Urinary bladder (tissue), 4 donors: ENCODE results near the gene ZNF358. TPM values are rescaled to one million over a fixed set of nuclear protein-coding genes. Genes with fewer than 3 reads are reported as not detected.
"Not testable (repeated sequence)": the region's sequence is repeated elsewhere in the genome, so short reads cannot be mapped to it uniquely, and the experiment has no call there.

ENCODE experiments used
- DNase-seq: peaks from one replicate; pipeline ENCODE4 v3.0.0-alpha.2; 2015; ENCODE audit errors: extremely low spot score
- H3K27ac ChIP-seq: one replicate; pipeline ENCODE4 v1.5.1; 2013; ENCODE audit warnings: low read depth, mild to moderate bottlenecking, moderate library complexity
- H3K36me3 ChIP-seq: one replicate; pipeline ENCODE4 v1.6.1; 2013; ENCODE audit warnings: mild to moderate bottlenecking, moderate library complexity; ENCODE audit not compliant: insufficient read depth
- H3K4me1 ChIP-seq: one replicate; pipeline ENCODE4 v1.6.1; 2013; ENCODE audit warnings: mild to moderate bottlenecking, moderate library complexity; ENCODE audit not compliant: insufficient read depth
- H3K4me3 ChIP-seq: one replicate; pipeline ENCODE4 v1.5.1; 2013; ENCODE audit warnings: low read depth, low read length
- whole genome bisulfite sequencing: extraction: QIAGEN DNeasy Blood & Tissue Kit; methylation state at CpG from one replicate; pipeline ENCODE4 v1.1.7; 2013; 5-methylcytosine and 5-hydroxymethylcytosine counted together
- polyA plus RNA-seq: library from polyadenylated mRNA; stranded (reverse); fragments of 200-250 nt; gene quantifications from one replicate; pipeline ENCODE4 v1.2.3, GENCODE V29; 2013
- total RNA-seq: library from RNA; depleted of rRNA; stranded (reverse); fragments of >200 nt; gene quantifications from one replicate; pipeline ENCODE4 v1.2.3, GENCODE V29; 2014
- donor health status: healthy with polysubstance abuse.
- donor health status: healthy.

ZNF358 gene
- total and polyA plus RNA-seq, 2 donors = 19.0 to 115 TPM

- WGBS = 95% methylated on average over 33 of the region's 33 CpGs
- Histone ChIP-seq H3K27ac (no peak overlapping the region), H3K36me3 (no peaks in the 10 kb centered on the region), H3K4me1 (no peaks in the 10 kb centered on the region), H3K4me3 (no peak overlapping the region)
- no peak for DNase-seq
Measured at GRCh38 chr19:7529610-7530490, 13.9 kb downstream of the ZNF358 start.

GRCh38 chr19:7533281-7533885, 17.5 kb downstream of the ZNF358 start:
- Histone ChIP-seq H3K4me1 (no peaks in the 10 kb centered on the region), H3K27ac (peak overlapping the region; percentile 31), H3K4me3 (peak overlapping the region; percentile 78), H3K36me3 (no peaks in the 10 kb centered on the region)
- 22% methylated on average over 30 of the region's 30 CpGs for WGBS
- DNase-seq = no peak

GRCh38 chr19:7533925-7534480, 18.1 kb downstream of the ZNF358 start:
- DNase-seq = peak; percentile 83
- Histone ChIP-seq H3K36me3 (no peaks in the 10 kb centered on the region), H3K27ac (peak overlapping the region; percentile 91), H3K4me3 (peak overlapping the region; percentile 78), H3K4me1 (no peaks in the 10 kb centered on the region)
- WGBS = under 1% methylated on average over 41 of the region's 41 CpGs

GRCh38 chr19:7534531-7535046, 18.7 kb downstream of the ZNF358 start:
- peak overlapping the region; percentile 78 for H3K4me3 ChIP-seq
- no peak for DNase-seq
- H3K36me3 ChIP-seq = no peaks in the 10 kb centered on the region
- under 1% methylated on average over 27 of the region's 27 CpGs for WGBS
- H3K4me1 ChIP-seq = no peaks in the 10 kb centered on the region
- H3K27ac ChIP-seq = peak overlapping the region; percentile 91

- WGBS = under 1% methylated on average over 76 of the region's 76 CpGs
- peak; percentile 82 for DNase-seq
- Histone ChIP-seq H3K36me3 (no peaks in the 10 kb centered on the region), H3K4me1 (no peaks in the 10 kb centered on the region), H3K27ac (peak within 1 kb of the TSS; percentile 91), H3K4me3 (peak within 1 kb of the TSS; percentile 78)
Measured at GRCh38 chr19:7535047-7535997, 19.4 kb downstream of the ZNF358 start, which contains the start of gene PNPLA6. Gene PNPLA6 (plus strand): TSS chr19:7535717. CDS start chr19:7535789, 72 bp downstream.

- 21% methylated on average over 30 of the region's 30 CpGs for WGBS
- H3K4me3 ChIP-seq = peak overlapping the region; percentile 78
- no peaks in the 10 kb centered on the region for H3K36me3 ChIP-seq
- H3K4me1 ChIP-seq = no peaks in the 10 kb centered on the region
- no peak for DNase-seq
- H3K27ac ChIP-seq = no peak overlapping the region
Measured at GRCh38 chr19:7535998-7536695, 20.2 kb downstream of the ZNF358 start.

- WGBS = 97% methylated on average over 5 of the region's 5 CpGs
- DNase-seq, H3K4me3 ChIP-seq, H3K27ac ChIP-seq, H3K4me1 ChIP-seq, H3K36me3 ChIP-seq: not testable (repeated sequence)
Measured at GRCh38 chr19:7538990-7539389, 23.1 kb downstream of the ZNF358 start.

GRCh38 chr19:7539827-7540425, 24.0 kb downstream of the ZNF358 start:
- WGBS = 94% methylated on average over 28 of the region's 28 CpGs
- Histone ChIP-seq H3K36me3 (peaks cover 3% of the 10 kb centered on the region), H3K4me1 (no peaks in the 10 kb centered on the region), H3K4me3 (no peak overlapping the region), H3K27ac (no peak overlapping the region)
- DNase-seq = no peak

- 79% methylated on average over 39 of the region's 39 CpGs for WGBS
- no peak for DNase-seq
Measured at GRCh38 chr19:7540761-7541474, 25.0 kb downstream of the ZNF358 start.

GRCh38 chr19:7541475-7541824, 25.5 kb downstream of the ZNF358 start:
- no peak for DNase-seq
- no peak overlapping the region for H3K4me3 ChIP-seq
- WGBS = 92% methylated on average over 15 of the region's 15 CpGs
- H3K27ac ChIP-seq = no peak overlapping the region
- H3K36me3 ChIP-seq = peaks cover 3% of the 10 kb centered on the region
- no peaks in the 10 kb centered on the region for H3K4me1 ChIP-seq

More at GRCh38 chr19:7540761-7541474, 25.0 kb downstream of the ZNF358 start:
- Histone ChIP-seq H3K4me3 (no peak overlapping the region), H3K4me1 (no peaks in the 10 kb centered on the region), H3K27ac (no peak overlapping the region), H3K36me3 (peaks cover 3% of the 10 kb centered on the region)

- no peak overlapping the region for H3K27ac ChIP-seq
- WGBS = 94% methylated on average over 11 of the region's 11 CpGs
- no peak for DNase-seq
- no peak overlapping the region for H3K4me3 ChIP-seq
- no peaks in the 10 kb centered on the region for H3K4me1 ChIP-seq
- H3K36me3 ChIP-seq = peaks cover 3% of the 10 kb centered on the region
Measured at GRCh38 chr19:7541828-7542443, 26.0 kb downstream of the ZNF358 start.
